GM12892 (cell line): Measurements from ENCODE around the gene SEPTIN11.
"Not testable (repeated sequence)": the region's sequence is repeated elsewhere in the genome, so short reads cannot be mapped to it uniquely, and the experiment has no call there.

Experiments used
- DNase-seq: peaks from one replicate; pipeline ENCODE4 v3.0.0; 2011; ENCODE audit not compliant: insufficient read length
- FAIRE-seq: peaks from 2 replicates; lab custom pipeline; 2011; peaks lifted over from hg19 to GRCh38; lab: Jason Lieb, UNC
- POLR2A ChIP-seq: IDR thresholded peaks from 2 replicates; pipeline ENCODE4 v1.6.1; 2011; ENCODE audit warnings: low read depth, low read length, control low read depth
- POLR2AphosphoS5 ChIP-seq: IDR thresholded peaks from 2 replicates; pipeline ENCODE4 v1.6.1; 2011; ENCODE audit warnings: low read depth, low read length, control low read depth
- TAF1 ChIP-seq: IDR thresholded peaks from 2 replicates; pipeline ENCODE4 v1.6.1; 2011; ENCODE audit warnings: low read depth, mild to moderate bottlenecking, control low read depth, low read length, borderline replicate concordance

The SEPTIN11 gene

DNA sequence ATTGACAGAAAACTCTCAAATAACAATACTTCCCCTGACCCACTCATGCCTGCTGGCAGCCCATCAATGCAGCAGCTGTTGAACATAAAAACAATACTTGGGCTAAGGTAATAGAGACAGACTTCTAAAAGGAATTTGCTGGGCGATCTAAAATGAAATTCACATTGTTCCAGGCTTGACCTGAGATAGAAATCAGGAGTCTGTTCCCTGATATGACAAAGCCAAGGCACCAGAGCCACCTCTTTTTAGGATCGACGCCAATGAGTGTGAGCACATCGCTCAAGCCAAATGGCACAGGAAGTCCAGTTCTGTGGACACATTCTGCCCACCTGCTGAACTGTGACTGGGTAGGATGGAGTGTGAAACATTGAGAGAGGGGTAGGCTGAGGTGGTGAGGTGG, 4.9 kb downstream of the SEPTIN11 start:
- no peak for TF ChIP-seq TAF1
- no peak for TF ChIP-seq POLR2AphosphoS5
- no peak for TF ChIP-seq POLR2A
- no peak for DNase-seq
- FAIRE-seq, result no peak

DNA sequence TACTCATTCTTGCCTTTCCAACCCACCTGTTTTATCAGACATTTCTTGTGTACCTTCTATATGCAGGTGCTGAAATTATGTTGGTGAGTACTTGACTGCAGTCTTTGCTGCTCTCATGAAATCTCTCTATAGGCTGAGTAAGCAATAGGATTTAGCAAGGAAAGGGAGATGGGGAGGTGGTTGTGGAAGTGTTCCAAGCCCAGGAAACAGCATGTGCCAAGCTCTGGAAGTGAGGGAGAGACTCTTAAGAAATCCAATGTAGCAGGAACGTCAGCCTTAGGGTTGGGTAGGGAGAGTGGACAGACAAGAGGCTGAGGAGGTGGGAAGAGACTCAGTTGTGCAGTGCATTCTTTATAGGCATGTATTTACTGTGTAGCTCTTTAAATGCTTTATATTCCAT, 5.6 kb downstream of the SEPTIN11 start:
- DNase-seq, result no peak
- no peak for FAIRE-seq
- TF ChIP-seq POLR2A (no peak), TAF1 (no peak), POLR2AphosphoS5 (no peak)

DNA sequence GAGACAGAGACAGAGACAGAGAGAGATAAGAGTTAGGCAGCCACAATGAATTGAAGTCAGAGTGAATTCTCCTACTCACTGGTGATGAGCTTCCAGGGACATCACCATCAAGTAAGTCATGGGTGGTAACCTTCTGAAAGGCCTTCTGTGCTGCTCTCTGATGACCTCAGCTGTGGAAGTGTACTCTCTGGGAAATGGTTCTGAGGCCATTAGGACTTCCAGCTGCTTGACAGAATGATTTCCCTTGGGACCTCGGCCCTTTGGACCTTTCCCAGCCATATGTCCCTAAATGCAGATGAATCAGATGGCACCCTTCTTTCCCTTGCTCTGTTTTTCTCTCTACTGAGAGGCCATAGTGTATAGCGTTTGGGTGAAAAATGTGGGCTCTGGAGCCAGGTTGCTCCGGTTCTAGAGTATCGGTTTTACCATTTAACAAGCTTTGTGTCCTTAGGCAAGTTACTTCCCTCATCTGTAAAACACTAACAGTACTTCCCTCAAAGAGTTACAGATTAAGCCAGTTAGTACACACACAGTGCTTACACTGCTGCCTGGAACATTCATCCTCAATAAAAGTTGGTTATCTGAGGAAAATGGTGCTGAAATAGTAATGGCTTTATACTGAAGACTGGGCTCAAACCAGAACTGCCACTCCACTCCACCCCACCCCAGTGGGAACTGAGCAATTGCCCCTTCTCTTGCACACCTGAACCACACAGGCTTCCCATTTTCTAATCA, 7.6 kb downstream of the SEPTIN11 start:
- no peak for TF ChIP-seq POLR2AphosphoS5
- TF ChIP-seq POLR2A, result no peak
- TF ChIP-seq TAF1, result no peak
- FAIRE-seq (no peak), DNase-seq (no peak)

DNA sequence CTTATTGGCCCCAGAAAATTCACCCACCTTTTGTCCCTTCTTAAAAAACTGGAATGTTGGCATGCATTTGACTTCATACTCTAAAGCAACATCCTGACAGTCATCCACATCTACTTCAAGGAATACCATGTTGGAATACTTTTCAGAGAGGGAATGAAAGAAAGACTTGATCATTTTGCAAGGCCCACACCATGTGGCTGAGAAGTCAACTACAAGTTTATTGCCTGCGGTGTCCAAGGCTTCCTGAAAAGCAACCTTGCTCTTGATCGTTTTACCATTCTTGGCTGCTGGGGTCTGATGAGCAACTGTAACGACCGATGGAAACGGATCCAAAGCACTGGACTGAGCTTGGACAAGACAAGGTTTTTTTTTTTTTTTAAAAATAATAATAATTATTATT, 9.3 kb downstream of the SEPTIN11 start:
- no peak for TF ChIP-seq POLR2AphosphoS5
- no peak for TF ChIP-seq POLR2A
- TF ChIP-seq TAF1, result no peak
- FAIRE-seq (no peak), DNase-seq (no peak)

DNA sequence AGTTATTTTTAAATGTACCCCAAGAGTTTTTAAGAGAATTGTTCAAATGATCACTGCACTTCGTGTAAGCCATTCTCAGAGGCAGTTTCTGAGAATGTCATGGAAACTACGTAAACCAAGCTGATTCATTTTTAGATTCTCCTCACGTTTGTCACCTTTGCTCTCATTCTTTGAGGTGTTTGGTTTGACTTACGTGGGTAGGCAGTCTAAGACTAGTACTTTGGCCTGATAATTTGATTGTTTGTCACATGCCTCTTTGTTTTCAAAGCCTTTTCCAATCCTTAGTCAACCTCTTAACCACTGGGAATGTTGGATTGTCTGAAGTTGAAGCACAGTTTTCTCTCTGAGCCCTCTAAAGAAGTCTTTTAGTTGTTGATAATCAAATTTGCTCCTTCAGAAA, 10.5 kb downstream of the SEPTIN11 start:
- peak; percentile 87 for FAIRE-seq
- no peak for DNase-seq
- no peak for TF ChIP-seq POLR2AphosphoS5
- TF ChIP-seq TAF1, result no peak
- no peak for TF ChIP-seq POLR2A

DNA sequence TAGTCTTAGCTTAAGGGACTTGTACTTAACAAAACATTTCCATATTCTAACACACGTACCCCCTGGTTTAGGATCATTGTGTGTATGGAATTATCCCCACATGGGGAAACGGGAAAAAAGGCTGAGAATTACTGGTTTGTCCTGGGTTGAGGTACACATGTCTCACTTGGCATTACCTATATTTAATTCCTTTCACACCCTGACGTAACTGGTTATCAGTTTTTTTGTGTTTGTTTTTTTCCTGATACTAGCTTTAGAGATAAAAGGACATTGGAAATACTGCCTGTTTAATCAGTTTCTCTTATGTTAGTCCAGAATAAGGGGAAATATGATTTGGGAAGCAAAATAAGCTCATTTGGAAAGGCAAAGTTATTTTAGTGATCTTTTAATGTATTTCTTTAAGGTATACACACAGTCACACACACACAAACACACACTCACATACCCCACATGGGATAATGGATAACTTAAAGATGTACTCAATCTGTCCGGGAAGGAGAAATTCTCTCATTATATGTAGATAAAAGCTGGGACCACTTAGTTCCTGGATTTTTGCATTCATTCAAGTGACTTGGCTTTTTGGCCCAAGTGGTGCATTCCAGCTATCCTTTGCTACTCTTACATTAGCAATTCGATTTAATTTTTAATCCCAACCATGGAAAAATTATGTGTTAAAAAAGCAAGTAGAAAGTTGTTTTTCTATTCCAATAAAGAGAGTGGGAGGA, 13.0 kb downstream of the SEPTIN11 start:
- TF ChIP-seq POLR2A (no peak), TAF1 (no peak), POLR2AphosphoS5 (no peak)
- DNase-seq (no peak), FAIRE-seq (no peak)

DNA sequence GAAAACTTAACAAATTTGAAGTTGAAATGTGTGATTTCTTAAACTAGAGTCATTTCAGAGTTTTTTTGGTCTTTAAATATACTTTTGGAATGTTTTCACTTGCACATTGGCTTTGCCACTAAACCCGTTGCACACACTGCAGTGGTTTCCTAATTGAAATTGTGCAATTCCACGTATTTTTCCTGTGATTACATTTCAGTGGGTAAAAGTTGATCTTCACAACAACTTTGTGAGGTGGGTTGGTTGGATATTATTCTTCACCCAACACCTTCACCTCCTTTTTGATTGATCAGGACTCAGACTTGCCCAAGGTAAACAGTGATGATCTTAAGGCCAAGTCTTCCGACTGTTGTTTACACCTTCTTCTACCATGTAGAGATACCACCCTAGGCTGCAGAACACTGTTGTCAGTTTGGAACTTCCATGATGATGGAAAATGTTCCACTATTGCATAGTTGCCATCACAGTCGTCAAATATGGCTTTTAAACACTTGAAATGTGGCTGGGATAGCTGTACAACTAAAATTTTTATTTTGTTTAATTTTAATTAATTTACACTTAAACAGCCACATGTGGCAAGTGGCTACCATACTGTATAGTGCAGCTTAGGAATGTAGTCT, 13.7 kb downstream of the SEPTIN11 start:
- FAIRE-seq (no peak), DNase-seq (no peak)
- TF ChIP-seq TAF1, result no peak

DNA sequence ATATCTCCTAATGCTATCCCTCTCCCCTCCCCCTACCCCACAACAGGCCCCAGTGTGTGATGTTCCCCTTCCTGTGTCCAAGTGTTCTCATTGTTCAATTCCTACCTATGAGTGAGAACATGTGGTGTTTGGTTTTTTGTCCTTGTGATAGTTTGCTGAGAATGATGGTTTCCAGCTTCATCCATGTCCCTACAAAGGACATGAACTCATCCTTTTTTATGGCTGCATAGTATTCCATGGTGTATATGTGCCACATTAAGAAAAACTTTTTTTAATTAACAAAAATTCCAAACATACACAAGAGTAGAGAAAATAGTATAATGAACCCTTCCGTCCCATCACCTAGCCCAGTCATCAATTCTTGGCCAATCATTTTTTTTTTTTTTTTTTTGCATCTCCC, 14.4 kb downstream of the SEPTIN11 start:
- not testable (repeated sequence) for FAIRE-seq, DNase-seq

DNA sequence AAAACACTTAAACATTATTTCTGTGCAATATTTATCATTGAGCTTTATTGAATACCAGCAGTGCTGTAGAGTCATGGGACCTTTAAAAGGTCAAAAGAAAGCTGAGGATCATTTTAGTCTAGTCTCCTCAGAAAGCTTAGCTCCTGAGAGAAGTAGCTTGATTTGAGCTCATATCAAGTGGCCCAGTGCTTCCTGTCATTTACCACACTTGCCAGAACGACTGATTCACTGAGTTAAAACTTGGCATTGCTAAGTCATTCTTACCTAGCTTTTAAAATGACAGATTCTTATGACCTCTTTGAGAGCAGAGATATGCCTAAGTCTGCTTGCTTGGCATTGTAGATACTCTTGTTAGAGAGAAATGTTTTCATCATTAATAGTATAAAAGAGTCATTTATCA, 15.2 kb downstream of the SEPTIN11 start:
- no peak for FAIRE-seq
- DNase-seq, result no peak
- TF ChIP-seq POLR2A (no peak), TAF1 (no peak), POLR2AphosphoS5 (no peak)

DNA sequence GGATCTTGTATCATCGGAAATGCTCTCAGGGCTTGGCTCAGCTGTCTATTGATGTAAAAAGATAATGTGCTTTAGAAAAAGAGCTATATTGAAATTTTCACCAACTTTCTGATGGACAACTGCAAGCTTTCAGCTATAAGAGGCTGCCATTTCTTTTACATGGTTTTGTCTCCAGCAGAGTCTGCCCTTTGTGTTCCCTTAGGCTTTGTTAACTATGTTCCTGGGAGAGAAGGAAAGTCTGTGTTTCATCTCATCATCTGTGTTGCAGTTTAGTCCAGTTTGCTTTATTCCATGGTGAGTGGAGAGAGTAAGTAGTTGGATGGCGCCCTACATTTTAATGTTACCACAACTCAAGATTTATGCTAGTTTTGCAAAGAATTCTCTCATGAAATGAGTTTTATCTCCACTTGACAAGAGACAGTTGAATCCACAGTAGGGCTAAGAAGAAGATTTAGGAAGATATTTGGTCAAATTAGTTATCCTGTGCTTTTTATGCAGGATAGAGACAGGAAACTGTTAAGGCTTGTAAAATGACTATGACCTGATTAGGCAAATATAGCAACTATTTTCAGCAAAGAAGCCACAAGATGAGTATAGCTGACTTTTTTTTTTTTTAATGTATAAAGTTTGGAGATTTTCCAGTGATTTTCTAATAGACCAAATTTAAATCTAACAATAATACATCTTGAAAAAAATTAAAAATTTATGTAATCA, 16.5 kb downstream of the SEPTIN11 start:
- TF ChIP-seq POLR2AphosphoS5 (no peak), POLR2A (no peak), TAF1 (no peak)
- DNase-seq (no peak), FAIRE-seq (peak; percentile 30)

DNA sequence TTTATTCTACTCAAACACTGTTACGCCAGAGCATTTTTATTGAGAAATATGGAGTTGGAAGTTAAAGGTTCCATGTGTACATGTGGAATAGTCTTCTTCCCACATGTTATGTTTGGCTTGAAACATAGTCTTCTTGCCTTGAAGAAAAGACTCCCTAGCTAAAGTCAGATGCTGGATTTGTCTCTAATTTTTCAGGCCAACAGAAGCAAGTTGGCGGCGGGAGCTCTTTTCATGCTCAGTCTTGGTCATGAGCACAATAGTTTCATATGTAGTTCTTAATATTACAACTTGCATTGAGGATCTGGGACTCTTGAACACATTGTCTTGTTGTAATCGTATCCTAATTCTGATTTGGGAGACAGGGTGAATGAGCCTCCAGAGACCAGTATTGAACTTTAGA, 19.4 kb downstream of the SEPTIN11 start:
- no peak for DNase-seq
- no peak for FAIRE-seq
- TF ChIP-seq TAF1, result no peak
- TF ChIP-seq POLR2A, result no peak
- no peak for TF ChIP-seq POLR2AphosphoS5
